Activated naive CD4-positive, alpha-beta T cell treated with anti-CD3 and anti-CD28 coated beads, Interleukin-2, amount 50 U/mL, for 16 hours (primary cell): ENCODE measurements around the gene TCF25.
"Not testable (repeated sequence)": the region's sequence is repeated elsewhere in the genome, so short reads cannot be mapped to it uniquely, and the experiment has no call there.

Experiments
- DNase-seq: peaks from one replicate; pipeline ENCODE4 v3.0.0-alpha.2; 2020

The TCF25 gene

GRCh38 chr16:89906140-89907025, 33.0 kb downstream of the TCF25 start:
- DNase-seq = no peak

- DNase-seq = no peak
Observed at GRCh38 chr16:89907055-89907814, 33.8 kb downstream of the TCF25 start.

GRCh38 chr16:89908236-89908635, 34.8 kb downstream of the TCF25 start:
- DNase-seq = no peak

GRCh38 chr16:89909777-89910716, 36.7 kb downstream of the TCF25 start:
- DNase-seq = peak; percentile 74

GRCh38 chr16:89910717-89911354, 37.4 kb downstream of the TCF25 start:
- no peak for DNase-seq

- DNase-seq = no peak
Observed at GRCh38 chr16:89911375-89911774, 38.0 kb downstream of the TCF25 start.

- DNase-seq = no peak
Observed at GRCh38 chr16:89912143-89912542, 38.8 kb downstream of the TCF25 start.

GRCh38 chr16:89912627-89913026, 39.2 kb downstream of the TCF25 start:
- no peak for DNase-seq

GRCh38 chr16:89913408-89914387, 40.3 kb downstream of the TCF25 start:
- DNase-seq = no peak

GRCh38 chr16:89914642-89915285, 41.4 kb downstream of the TCF25 start:
- DNase-seq = not testable (repeated sequence)

GRCh38 chr16:89915303-89916232, 42.2 kb downstream of the TCF25 start:
- DNase-seq = no peak

GRCh38 chr16:89917773-89918452, 44.5 kb downstream of the TCF25 start:
- peak; percentile 59 for DNase-seq

- peak; percentile 42 for DNase-seq
Observed at GRCh38 chr16:89918453-89919347, 45.3 kb downstream of the TCF25 start, which contains the start of gene MC1R. Gene MC1R, plus strand, starts transcription at chr16:89918862. Its CDS starts 397 bp downstream, at chr16:89919259.

GRCh38 chr16:89919535-89920406, 46.4 kb downstream of the TCF25 start:
- no peak for DNase-seq

- no peak for DNase-seq
Observed at GRCh38 chr16:89920723-89921122, 47.3 kb downstream of the TCF25 start.

GRCh38 chr16:89921131-89921701, 47.8 kb downstream of the TCF25 start:
- no peak for DNase-seq
